HG03571 (cell line): ENCODE data around the gene MAST1.
"Not testable (repeated sequence)": the region's sequence is repeated elsewhere in the genome, so short reads cannot be mapped to it uniquely, and the experiment has no call there.

ENCODE experiments used
- ATAC-seq: cut with Tn5 transposase; IDR thresholded peaks from one replicate; pipeline ENCODE4 v1.9.1; 2021; ENCODE audit not compliant: unreplicated experiment

The MAST1 gene

GRCh38 chr19:12800923-12801465, 37.3 kb upstream of the MAST1 start:
- ATAC-seq: no peak

- ATAC-seq: no peak
Observed at GRCh38 chr19:12801466-12802266, 36.6 kb upstream of the MAST1 start, which contains the start of the genes PRDX2 and THSD8. Gene PRDX2, minus strand, starts transcription at chr19:12801800. Its CDS starts 539 bp downstream, at chr19:12801261. Gene THSD8, plus strand, starts transcription at chr19:12802069. Its CDS starts 3 bp downstream, at chr19:12802072.

GRCh38 chr19:12802267-12803106, 35.8 kb upstream of the MAST1 start:
- no peak for ATAC-seq

DNA sequence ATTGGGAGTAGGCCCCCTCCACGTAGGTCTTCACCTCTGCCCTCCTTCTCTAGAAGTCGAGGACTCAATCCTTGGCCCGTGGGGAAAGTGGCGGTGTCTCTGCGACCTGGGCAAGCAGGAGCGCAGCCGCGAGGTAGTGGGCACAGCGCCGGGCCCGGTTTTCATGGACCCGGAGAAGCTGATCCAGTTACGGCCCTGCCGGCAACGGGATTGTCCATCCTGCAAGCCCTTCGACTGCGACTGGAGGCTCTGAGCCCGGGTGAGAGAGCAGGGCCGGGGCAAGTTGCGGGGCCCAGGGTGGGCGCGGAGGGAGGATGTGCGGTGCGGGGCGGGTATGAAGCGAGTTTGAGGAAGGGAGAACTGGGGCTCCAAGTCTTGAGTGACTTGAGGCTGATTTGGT, 34.3 kb upstream of the MAST1 start:
- no peak for ATAC-seq

GRCh38 chr19:12806242-12807081, 31.9 kb upstream of the MAST1 start, which contains the start of gene RNASEH2A:
Gene RNASEH2A, plus strand, starts transcription at chr19:12806584. Its CDS starts 90 bp downstream, at chr19:12806674.
- ATAC-seq: peak; percentile 67

- ATAC-seq: no peak
Observed at GRCh38 chr19:12815088-12815487, 23.2 kb upstream of the MAST1 start.

- not testable (repeated sequence) for ATAC-seq
Observed at GRCh38 chr19:12817188-12817587, 21.1 kb upstream of the MAST1 start.

GRCh38 chr19:12817810-12818209, 20.5 kb upstream of the MAST1 start:
- not testable (repeated sequence) for ATAC-seq

DNA sequence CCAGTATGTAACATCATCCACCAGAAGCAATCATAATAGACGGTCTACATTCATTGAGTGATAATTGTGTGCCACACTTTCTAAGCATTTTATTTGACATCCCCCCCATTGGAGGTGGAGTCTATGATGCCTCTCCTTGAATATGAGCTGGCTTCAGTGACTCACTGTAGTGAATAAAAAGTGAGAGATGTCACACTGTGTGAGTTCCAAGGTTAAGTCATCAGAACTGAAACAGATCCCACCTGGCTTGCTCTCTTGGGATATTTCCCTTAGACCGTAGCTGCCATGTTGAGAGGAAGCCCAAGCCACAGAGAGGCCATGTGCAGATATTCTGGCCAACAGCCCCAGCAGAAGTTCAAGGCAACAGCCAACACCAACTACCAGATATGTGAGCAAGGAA, 16.6 kb upstream of the MAST1 start:
- no peak for ATAC-seq

DNA sequence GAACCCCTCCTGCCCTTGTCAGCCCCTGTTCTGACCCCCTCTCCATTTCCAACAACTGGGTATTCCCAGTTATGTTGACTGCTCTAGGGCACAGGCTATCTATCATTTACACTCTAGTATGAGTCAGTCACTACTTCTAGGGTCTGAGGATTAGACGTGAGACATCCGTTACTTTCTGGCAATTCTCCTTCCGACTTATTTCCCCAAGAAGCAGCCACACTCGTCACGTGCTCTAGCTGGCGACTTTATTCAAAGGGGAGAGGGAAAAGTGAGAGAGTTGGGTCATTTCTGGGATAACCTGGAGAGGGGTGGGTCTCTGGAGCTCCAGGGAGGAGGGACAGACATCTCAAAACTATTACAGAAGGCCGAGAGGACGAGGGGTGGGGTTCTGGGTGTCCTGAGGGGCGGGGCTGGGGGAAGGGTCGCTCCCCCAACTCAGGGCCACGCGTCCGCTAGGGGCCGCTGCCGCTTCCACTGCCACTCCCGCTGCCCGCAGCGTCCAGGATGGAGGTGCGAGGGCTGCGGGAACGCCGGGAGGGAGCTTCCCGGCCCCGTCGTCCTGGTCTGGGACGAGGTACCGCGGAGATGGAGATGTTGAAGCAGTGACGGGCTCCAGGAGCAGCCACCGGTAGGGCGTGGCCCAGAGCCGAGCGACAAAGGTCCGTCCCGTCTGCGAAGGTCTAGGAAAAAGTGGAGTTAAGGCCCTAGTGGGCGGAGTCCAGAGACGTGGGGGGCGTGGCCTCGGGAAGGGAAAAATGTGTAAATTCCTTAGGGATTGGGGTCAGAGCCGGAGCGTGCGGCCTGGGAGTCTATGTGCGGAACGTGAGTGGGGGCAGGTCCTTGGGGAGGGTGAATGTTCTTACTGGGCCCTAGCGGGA, 12.8 kb upstream of the MAST1 start:
- no peak for ATAC-seq

DNA sequence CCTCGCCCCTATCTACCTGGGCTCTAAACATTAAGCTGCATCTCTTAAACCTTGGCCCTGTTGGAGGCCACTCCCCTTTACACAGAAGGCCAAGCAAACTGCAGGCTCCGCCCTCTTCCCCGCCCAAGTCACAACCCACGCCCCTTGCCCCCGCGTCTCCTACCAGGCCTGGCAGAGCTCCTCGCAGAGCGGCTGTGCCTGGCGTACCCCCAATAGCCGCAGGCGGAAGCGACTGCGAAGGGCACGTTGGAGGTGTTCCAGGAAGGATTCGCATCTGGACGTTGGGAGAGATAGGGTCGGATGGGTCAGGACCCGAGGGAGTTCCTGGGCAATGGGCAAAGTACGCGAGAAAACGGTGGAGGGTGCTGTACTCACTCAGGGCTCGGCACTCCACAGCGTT, 9.8 kb upstream of the MAST1 start:
- no peak for ATAC-seq

- no peak for ATAC-seq
Observed at GRCh38 chr19:12833418-12833737, 4.9 kb upstream of the MAST1 start.

DNA sequence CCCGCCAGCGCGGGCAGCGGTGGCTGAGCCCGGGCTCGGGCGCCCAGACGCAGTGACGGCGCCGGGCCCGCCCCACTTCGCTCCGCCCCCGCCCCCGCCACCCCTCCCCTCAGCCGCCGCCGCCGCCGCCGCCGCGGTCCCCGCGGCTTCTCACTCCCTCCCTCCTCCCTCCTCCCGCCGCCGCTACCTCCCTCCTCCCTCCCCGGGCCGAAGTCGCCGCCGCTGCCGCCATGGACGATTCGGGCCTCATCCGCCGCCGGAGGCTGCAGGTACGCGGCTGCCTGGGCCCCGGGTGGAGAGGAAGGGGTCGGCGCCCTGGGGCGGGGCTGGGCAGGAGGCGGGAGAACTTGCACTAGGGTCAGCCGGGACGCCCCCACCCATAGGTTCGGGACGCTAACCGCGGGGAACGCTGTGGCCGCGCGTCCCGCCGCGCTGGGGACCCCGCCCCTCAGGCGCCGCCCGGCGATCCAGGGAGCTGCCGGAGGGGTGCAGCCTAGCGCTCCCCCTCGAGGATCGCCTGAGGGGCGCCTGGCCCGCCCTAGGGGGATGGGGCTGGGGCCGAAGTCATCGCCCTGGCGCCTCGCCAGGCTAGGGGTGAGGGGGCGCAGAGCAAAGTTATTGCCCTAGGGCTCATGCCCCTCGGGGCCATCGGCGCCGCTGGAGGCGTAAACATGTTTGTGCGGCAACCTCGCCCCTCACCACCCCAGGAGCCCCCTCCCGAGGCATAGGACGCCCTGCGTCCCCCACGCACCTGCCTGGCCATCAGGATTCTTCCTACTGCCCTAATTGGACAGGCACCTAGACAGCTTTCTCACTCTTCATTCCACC, 4.4 kb upstream of the MAST1 start:
- no peak for ATAC-seq

- ATAC-seq: no peak
Observed at GRCh38 chr19:12834566-12834943, 3.8 kb upstream of the MAST1 start, which contains the start of gene RTBDN. Gene RTBDN, minus strand, starts transcription at chr19:12834579. Its CDS starts 4,600 bp downstream, at chr19:12829979.

DNA sequence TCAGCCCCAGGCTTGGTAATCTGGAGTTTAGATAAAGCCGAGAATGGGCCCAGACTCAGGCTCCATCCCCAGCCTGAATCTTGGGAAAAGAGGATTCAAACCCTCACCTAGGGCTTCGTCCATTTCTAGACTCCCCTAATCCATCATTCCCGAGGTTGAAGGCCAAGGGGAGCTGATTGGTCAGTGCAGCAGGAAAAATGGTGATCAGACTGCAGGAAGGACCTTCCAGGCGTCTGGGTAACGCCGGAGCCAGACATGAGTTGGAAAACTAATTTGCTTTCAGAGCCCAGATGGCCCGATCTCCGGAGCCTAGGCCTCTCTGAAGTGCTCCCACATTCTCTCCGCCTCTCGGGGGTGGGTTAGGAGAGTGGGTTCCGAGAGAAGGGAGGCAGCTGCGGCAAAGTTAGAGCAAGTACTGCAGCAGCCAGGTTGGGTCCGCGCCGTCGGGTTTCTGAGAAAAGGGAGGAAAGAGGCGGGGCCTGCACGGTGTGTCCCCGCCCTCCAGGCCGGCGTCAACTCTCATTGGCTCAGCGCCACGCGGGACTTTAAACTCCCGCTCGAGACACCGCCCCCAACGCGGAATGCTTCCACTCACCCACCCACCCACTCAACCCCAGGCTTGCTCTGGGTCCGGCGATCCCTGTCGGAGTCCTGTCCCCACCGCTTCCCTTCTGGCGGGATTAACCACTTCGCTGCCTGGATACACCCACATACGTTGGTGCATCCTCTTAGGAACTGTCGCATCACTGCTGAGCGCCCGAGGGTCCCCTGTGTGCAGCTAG, 3.1 kb upstream of the MAST1 start:
- no peak for ATAC-seq

GRCh38 chr19:12836529-12836863, 1.8 kb upstream of the MAST1 start:
- no peak for ATAC-seq

GRCh38 chr19:12837225-12837624, 1.1 kb upstream of the MAST1 start:
- ATAC-seq: no peak
